HUES64 (cell line): ENCODE data around the gene IP6K3.
A peak's percentile ranks its signal among the peaks of the same experiment; 100 is the strongest.

Source experiments
- H3K27ac ChIP-seq: 2 replicates; pipeline ENCODE4 v1.7.0; 2013; ENCODE audit warnings: low read depth, low read length, inconsistent platforms
- H3K27me3 ChIP-seq: 2 replicates; pipeline ENCODE4 v1.6.1; 2013; ENCODE audit warnings: mild to moderate bottlenecking, low read length; ENCODE audit not compliant: insufficient read depth
- H3K36me3 ChIP-seq: 2 replicates; pipeline ENCODE4 v1.6.1; 2013; ENCODE audit warnings: mild to moderate bottlenecking, low read length; ENCODE audit not compliant: insufficient read depth
- H3K4me1 ChIP-seq: 2 replicates; pipeline ENCODE4 v1.6.1; 2013; ENCODE audit warnings: mild to moderate bottlenecking, low read length, moderate library complexity; ENCODE audit not compliant: insufficient read depth
- H3K4me3 ChIP-seq: 2 replicates; pipeline ENCODE4 v1.5.1; 2013; ENCODE audit warnings: mild to moderate bottlenecking, low read length, moderate library complexity
- H3K9ac ChIP-seq: 2 replicates; pipeline ENCODE4 v1.6.1; 2013; ENCODE audit warnings: mild to moderate bottlenecking, low read depth, low read length
- H3K9me3 ChIP-seq: 2 replicates; pipeline ENCODE4 v1.6.1; 2013; ENCODE audit warnings: low read depth, low read length; ENCODE audit not compliant: insufficient read depth
- whole genome bisulfite sequencing: fragments of 150-250, 120-280 bp; methylation state at CpG from one replicate; pipeline ENCODE4 v1.1.7; 2013; ENCODE audit warnings: missing lambda C conversion rate; 5-methylcytosine and 5-hydroxymethylcytosine counted together

Gene IP6K3

DNA sequence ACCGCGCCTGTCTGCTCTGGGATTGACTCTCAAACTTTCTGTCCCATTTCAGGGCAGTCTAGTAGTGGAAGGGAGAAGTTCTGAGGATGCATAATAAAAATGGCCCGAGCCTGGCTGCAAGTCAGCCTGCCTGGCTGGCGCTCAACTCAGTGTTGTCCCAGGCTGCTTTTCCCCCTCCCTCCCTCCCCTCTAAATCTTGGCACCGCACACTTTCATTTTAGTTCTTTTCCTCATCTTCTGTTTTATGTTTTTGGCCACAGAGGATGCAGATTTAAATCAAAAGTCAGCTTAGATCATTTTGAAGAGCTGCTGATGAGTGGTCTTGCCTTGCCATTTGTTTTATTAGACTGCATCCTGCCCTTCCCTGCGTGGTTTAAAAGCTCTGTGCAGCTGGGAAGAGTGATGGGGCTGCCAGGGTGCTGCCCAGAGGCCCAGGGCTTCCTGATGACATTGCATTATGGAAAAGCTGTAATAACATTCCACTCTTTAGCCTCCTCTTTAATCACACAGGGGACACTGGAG, 28.7 kb downstream of the IP6K3 start:
- Histone ChIP-seq H3K27ac (no peak overlapping the region), H3K27me3 (no peaks in the 10 kb centered on the region)
- WGBS, result 92% methylated on average over 6 of the region's 6 CpGs

DNA sequence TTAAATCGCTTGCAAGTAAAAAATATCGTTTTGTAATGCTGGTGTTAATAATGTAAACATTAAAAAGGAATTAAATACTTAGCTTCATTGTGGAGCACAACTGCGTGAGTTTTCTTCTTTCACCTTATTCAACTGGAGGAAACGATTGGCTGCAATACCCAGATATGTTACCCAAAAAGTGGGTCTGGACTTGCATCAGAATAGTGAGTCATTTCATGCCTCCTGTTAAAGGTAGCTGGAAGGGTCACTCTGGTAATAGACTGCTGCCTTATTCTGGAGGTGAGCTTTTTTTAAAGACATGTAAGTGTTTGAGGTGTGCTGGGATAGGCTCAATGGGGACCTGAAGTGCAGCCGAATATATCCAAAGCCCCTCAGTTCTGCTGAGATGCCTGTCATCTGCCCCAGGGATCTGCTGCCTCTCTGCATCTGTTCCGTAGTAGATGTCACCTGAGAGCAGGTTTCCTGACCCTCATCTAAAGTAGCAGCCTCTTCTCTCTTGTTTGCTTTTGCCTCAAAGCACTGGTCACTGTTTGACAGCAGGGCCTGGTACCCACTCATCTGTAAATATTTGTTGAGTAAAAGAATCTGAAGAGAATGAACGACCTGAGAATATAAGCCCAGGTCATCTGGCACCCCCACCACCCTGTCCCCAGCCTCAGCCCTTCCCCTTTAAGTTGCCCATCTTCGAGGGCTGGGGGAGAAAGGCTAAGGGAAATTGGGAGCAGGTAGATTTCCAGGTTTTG, 29.6 kb downstream of the IP6K3 start:
- Histone ChIP-seq H3K4me1 (peaks cover 6% of the 10 kb centered on the region; the same call in 1 of the 2 replicates), H3K27ac (no peak overlapping the region), H3K9me3 (no peaks in the 10 kb centered on the region), H3K4me3 (no peak overlapping the region), H3K27me3 (no peaks in the 10 kb centered on the region), H3K36me3 (no peaks in the 10 kb centered on the region), H3K9ac (no peak overlapping the region)
- 83% methylated on average over 7 of the region's 8 CpGs for WGBS

More for the DNA sequence above, 28.7 kb downstream of the IP6K3 start:
- H3K4me1 ChIP-seq, result peaks cover 6% of the 10 kb centered on the region; the same call in 1 of the 2 replicates
- H3K9ac ChIP-seq, result no peak overlapping the region
- H3K9me3 ChIP-seq, result no peaks in the 10 kb centered on the region
- no peak overlapping the region for H3K4me3 ChIP-seq
- H3K36me3 ChIP-seq, result no peaks in the 10 kb centered on the region

DNA sequence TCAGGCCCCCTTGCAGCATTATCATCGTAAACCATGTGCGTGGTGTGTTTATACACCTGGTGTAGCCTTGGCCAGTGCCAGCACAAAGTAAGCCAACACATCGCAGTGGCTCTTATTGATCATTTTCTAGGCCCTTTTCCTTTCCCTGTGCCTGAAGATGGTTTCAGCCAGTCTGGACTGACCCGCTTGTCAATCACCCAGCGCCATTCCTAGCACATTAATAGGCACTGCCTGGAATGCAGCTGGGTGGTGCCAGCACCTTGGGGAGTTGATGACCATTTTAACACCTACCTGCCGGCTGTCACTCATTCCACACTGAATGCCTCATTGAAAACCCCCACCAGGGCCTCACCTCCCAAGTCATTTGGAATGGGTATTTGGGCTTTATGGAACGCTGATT, 30.3 kb downstream of the IP6K3 start:
- no peaks in the 10 kb centered on the region for H3K9me3 ChIP-seq
- peaks cover 6% of the 10 kb centered on the region; the same call in 1 of the 2 replicates for H3K4me1 ChIP-seq
- no peaks in the 10 kb centered on the region for H3K27me3 ChIP-seq
- H3K9ac ChIP-seq, result no peak overlapping the region
- WGBS, result 71% methylated on average over 7 of the region's 7 CpGs
- no peak overlapping the region for H3K27ac ChIP-seq
- H3K4me3 ChIP-seq, result no peak overlapping the region
- H3K36me3 ChIP-seq, result no peaks in the 10 kb centered on the region

DNA sequence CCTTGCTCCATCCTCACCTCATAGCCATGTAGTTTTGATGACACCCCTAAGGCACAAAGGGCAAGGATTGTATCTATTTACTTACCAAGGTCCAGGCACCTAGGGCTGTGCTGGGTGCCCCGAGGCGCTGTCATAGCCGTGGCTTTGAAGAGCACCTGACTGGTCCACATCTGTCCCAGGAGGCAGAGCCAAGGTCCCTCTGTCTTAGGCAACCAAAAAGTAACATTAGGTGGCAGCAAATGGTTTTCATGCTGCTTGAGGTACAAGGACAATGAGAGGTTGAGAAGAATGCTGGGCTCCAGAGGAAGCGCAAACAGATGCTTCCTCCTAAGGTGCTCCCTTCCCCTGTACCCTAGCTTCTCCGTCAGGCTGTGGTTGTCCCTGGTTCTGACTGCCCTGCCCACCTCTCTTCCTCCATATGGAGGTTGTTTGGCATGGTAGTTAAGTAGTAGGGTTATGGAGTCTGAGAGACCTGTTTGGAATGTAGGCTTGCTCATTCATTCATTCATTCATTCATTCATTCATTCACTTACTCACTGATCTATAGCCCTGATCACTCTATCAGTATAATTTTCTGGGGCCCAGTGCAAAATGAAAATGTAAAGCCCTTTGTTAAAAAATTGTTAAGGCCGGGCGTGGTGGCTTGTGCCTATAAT, 32.2 kb downstream of the IP6K3 start:
- Histone ChIP-seq H3K9ac (no peak overlapping the region), H3K9me3 (no peaks in the 10 kb centered on the region), H3K36me3 (peaks cover 12% of the 10 kb centered on the region), H3K4me1 (peaks cover 13% of the 10 kb centered on the region), H3K27me3 (no peaks in the 10 kb centered on the region), H3K27ac (no peak overlapping the region), H3K4me3 (no peak overlapping the region)
- WGBS, result 92% methylated on average over 7 of the region's 7 CpGs

DNA sequence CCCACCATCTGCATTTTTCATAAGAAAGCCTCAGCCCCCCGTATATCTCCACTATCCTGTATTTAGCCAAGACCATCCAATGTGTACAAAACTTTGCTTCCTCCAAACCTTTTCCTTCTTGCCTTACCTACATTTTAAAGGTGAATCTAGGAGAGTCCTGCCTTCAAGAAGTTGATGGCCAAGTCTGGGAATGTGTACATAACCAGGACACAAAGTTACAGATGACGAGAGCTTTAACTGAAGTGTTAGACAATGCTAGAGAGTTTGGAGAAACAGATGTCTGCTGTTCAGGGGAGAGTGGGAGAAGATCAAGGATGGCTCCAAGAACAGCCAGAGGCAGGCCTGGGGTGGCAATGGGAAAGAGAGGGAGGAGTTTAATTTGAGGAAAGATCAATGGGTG, 32.9 kb downstream of the IP6K3 start:
- Histone ChIP-seq H3K4me3 (no peak overlapping the region), H3K9ac (no peak overlapping the region), H3K27me3 (no peaks in the 10 kb centered on the region), H3K4me1 (peaks cover 13% of the 10 kb centered on the region), H3K27ac (no peak overlapping the region), H3K9me3 (no peaks in the 10 kb centered on the region), H3K36me3 (peaks cover 19% of the 10 kb centered on the region)
- WGBS, result 69% methylated on average over 2 of the region's 2 CpGs

DNA sequence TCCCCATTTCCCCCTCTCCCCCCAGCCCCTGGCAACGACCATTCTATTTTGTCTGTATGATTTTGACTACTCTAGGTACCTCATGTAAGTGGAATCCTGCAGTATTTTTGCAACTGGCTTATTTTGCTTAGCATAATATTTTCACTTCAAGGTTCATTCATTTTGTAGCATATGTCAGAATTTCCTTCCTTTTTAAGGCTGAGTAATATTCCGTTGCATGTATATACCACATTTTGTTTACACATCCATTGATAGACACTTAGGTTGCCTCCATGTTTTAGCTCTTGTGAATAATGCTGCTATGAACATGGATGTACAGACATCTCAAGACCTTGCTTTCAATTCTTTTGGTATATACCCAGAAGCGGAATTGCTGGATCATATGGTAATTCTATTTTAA, 33.8 kb downstream of the IP6K3 start:
- no peak overlapping the region for H3K9ac ChIP-seq
- H3K36me3 ChIP-seq, result peaks cover 28% of the 10 kb centered on the region
- H3K4me1 ChIP-seq, result peaks cover 13% of the 10 kb centered on the region
- H3K27ac ChIP-seq, result no peak overlapping the region
- WGBS, result 86% methylated on average over 3 of the region's 3 CpGs
- H3K4me3 ChIP-seq, result no peak overlapping the region
- H3K9me3 ChIP-seq, result no peaks in the 10 kb centered on the region
- no peaks in the 10 kb centered on the region for H3K27me3 ChIP-seq

DNA sequence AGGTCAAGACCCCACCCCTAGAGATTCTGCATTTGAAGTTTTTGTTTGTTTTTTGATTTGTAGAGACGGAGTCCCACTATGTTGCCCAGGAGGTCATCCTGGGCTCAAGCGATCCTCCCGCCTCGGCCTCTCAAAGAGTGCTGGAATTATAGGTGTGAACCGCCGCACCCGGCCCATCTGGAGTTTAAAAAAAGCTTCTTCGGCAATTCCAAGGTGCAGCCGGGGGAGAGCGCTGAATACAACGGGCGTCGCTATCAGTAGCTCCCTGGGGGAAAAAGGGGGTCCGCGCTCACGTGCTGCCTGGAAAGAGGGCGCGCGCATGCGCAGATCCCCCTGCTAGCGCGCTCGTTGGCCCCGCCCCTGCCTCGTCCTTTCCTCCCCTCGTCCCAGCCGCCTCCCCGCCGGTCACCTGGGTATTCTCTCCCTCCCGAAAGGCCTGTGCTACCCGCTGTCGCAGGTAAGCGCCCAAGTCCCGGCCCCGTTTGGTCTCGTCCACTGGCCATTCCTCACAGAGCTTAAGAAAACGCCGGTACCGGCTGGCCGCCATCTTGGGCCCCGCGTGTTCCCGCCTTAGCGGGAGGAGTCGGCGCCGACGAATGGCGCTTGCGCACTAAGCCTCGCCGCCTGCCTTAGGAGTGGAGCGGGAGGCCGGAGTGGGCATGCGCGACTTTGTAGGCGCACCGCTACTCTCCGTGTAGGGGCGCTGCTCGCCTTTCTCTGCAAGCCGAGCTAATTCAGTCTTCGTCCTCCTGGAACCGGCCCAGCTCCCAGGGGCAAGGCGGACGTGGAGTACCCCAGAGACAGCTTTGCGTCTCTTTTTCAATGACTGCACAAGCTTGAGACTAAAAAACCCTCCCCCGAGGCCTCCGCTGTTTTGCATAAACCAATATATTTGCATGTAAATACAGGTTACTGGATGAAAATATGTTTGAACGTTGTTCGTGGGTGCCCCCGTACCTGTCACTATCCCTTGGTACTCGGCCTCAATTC, 35.3 kb downstream of the IP6K3 start, which contains the start of gene UQCC2:
Gene UQCC2 (minus strand): TSS at position 561 of the 990 bp plus-strand sequence. CDS start 14 bp downstream, at position 547.
- Histone ChIP-seq H3K9me3 (no peaks in the 10 kb centered on the region), H3K36me3 (peaks cover 40% of the 10 kb centered on the region), H3K27me3 (no peaks in the 10 kb centered on the region), H3K27ac (peak within 1 kb of the TSS; percentile 98), H3K4me1 (peaks cover 7% of the 10 kb centered on the region; the same call in 1 of the 2 replicates), H3K4me3 (peak within 1 kb of the TSS; percentile 80), H3K9ac (peak within 1 kb of the TSS; percentile 98)
- WGBS, result 6% methylated on average over 71 of the region's 73 CpGs

DNA sequence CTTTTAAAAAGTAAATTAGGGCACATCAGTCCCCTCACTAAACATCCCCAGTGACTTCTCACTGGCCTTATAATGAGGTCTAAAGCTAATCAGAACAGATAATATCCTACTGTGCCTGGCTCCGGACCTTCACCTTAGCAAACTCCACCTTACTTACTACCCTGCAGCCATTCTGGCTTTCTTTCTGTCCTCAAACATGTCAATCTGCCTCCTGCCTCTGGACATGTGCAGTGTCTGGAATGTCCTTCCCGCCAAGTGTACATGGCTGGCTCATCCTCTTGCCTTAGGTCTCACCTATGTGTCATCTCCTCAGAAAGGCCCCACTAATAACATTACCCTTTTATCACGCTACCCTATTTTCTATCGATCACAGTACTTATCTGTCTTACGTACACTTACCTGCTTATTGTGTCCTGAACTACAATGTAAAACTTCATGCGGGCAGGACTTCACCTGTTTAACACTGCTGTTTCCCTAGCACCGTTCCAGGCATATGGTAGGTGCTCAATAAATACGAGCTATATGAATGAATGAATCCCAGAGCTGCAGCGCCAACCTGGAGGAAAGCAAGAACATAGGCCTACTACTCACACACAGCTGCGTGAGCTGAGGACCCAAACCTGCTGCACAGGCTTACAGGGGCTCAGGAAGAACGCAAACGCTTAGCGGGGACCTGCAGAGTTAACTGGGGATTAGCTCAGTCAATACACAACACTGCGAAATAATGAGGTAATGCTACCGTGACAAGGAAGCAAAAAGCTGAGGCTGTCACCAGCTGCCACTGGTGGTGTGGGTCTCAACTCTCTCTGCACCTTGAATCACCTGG, 36.2 kb downstream of the IP6K3 start:
- H3K9ac ChIP-seq, result no peak overlapping the region
- H3K9me3 ChIP-seq, result no peaks in the 10 kb centered on the region
- H3K27me3 ChIP-seq, result no peaks in the 10 kb centered on the region
- 86% methylated on average over 15 of the region's 15 CpGs for WGBS
- H3K36me3 ChIP-seq, result peaks cover 40% of the 10 kb centered on the region
- H3K4me1 ChIP-seq, result peaks cover 7% of the 10 kb centered on the region; the same call in 1 of the 2 replicates
- no peak overlapping the region for H3K27ac ChIP-seq
- H3K4me3 ChIP-seq, result peak overlapping the region; percentile 80

DNA sequence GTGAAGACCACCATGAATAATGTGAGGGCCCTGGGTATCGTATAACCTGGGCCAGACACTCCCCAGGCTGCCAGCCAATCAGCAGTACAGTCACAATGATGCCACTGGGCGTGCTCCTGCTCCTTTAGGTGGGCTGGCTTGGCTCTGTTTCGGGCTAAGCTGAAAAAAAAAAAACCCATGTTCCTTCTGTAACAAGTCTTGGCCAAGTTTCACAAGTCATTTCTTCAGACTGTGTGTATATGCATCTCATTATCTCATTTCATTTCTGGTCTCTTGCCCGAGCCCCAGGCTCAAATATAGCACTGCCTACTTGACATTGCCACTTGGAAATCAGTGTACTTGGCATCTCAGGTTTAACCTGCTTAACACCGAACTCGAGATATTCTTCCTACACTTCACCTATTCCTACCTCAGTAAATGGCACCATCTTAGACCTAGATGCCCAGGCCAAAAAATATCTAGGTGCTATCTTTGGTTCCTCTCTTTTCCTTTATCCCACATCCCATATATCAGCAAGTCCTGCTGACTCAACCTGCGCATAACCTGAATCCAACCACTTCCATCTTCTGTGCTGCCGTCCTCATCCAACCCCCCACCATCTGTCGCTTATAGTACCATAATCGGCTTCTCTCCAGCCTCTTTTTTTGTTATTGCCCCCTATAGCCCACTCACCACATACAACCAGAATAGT, 37.0 kb downstream of the IP6K3 start:
- no peak overlapping the region for H3K4me3 ChIP-seq
- no peaks in the 10 kb centered on the region for H3K27me3 ChIP-seq
- no peak overlapping the region for H3K27ac ChIP-seq
- H3K4me1 ChIP-seq, result peaks cover 7% of the 10 kb centered on the region; the same call in 1 of the 2 replicates
- 97% methylated on average over 10 of the region's 10 CpGs for WGBS
- H3K9ac ChIP-seq, result no peak overlapping the region
- peaks cover 40% of the 10 kb centered on the region for H3K36me3 ChIP-seq
- no peaks in the 10 kb centered on the region for H3K9me3 ChIP-seq
